Stimulated activated CD8-positive, alpha-beta memory T cell treated with anti-CD3 and anti-CD28 coated beads, Interleukin-15, amount 100 ng/mL, for 4 hours (primary cell): Measurements from ENCODE around the gene SLMAP.

ENCODE experiments used
- DNase-seq, 2 donors: peaks; one replicate each; pipeline ENCODE4 v3.0.0-alpha.2; 2020; ENCODE audit warnings: low read depth in 2 of 2

The SLMAP gene

DNA sequence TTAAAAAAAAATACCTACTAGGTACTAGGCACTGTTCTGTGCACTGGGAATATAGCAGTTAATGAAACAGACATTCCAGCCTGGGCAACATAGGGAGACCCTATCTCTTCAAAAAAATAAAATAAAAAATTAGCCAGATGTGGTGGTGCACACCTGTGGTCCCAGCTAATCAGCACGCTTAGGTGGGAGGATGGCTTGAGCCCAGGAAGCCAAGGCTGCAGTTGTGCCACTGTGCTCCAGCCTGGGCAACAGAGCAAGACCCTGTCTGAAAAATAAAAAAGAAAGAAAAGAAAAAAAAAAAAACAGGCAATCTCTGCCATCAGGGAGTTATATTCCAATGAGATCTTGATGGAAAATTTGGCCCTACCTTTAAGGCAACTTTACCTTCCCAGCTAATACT is 137.0 kb downstream of the SLMAP start:
- no peak for DNase-seq

DNA sequence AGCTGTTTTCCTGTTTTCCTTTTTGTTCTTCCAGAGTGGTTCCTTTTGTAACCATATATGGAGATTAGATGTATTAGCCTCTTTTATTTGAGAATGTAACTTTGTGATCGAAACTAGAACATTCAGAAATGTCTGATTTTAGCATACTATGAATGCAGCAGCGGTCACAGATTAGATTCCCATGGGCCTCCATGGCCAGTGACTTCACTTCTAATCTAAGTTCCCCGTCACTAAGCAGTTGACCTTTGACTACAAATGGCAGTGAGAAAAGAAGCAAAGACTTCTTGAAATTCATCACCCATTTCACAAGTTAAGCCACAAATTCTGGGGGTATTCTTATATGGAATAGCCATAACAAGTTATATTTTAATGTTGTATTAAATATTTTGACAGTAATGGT is 137.6 kb downstream of the SLMAP start:
- no peak for DNase-seq

DNA sequence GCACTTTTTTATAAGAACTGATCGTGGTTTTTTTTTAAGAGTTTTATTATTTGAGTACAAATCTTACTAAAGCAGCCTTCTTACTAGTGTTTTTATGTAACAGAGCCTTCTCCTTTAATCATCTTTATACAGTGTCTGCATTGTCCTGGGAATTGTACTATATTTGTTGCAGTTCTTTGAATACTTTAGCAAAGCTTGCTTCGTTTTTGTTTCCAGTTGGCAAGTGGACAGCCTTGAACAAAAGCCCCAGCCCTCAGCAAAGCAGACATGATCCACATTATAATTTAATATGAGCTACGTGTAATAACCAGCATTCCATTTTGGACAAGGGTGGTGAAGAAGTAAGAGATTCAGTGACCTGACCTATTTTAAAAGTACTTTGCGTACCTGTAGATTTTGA is 139.9 kb downstream of the SLMAP start:
- no peak for DNase-seq

DNA sequence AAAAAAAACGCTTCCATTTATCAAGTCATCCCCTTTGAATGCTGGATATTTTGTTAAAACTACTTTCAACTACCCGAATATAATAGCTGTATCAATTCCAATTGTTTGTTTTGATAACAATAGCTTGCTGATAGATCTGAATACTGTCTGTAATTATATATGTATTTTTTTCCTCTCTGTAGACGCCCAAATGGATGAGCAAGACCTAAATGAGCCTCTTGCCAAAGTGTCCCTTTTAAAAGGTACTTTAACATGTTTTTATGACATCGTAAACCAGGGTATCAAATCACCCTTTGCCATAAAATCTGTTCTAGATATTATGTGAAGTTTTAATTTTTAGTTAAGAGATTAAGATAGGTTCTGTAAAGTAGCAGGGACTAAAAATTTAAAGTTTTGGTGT is 140.6 kb downstream of the SLMAP start:
- DNase-seq, result no peak

DNA sequence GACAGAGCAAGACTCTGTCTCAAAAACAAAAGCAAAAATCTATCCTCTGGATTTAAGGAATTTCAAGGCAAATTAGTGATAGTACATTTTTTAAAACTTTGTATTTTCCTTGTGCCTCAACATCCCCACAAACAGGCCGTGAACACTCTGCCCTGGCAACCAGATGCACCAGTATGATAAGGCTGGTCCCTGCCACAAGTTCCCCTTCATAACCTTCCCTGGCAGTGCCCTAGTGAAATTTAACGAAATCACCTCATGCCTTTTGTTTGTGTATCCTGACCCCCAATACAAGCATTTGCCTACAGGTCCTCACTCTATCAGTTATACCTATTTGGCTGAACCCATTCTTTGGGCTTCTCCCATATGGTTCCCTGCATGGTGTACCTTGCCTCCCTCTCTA is 144.7 kb downstream of the SLMAP start:
- no peak for DNase-seq

DNA sequence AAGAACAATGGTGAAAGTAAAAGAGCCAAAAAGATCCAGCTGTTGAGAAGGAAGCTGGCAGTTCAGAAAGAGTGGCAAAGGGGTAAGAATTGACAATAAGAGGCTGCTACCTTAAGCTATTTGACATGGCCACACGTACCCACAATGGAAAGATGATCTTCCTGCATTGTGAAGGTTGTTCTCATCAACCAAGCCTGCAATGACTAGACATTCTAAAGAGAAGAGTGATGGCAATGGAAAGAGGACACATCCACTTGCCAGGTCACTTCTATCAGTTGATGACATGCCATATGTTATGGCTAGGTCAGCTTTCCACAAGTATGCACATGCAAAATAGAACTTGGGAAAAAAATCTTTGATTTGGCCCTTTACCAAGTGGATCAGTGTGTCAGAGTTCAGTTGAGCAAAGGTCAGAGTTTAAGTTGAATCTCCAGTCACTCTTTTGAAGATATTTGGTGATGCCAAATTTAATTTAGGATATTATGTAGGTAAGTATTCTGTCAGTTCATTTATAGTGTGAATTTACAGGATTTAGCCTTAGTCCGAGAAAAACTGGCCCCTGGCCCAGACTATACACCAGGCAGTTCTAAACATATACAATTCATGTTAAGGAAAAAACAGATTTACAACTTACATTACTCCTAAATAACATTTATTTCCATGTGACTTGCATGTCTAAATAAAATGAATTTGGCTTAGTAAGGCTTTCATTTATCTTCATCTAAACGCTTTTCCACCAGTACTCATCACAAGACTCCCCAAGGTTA is 147.2 kb downstream of the SLMAP start:
- no peak for DNase-seq

DNA sequence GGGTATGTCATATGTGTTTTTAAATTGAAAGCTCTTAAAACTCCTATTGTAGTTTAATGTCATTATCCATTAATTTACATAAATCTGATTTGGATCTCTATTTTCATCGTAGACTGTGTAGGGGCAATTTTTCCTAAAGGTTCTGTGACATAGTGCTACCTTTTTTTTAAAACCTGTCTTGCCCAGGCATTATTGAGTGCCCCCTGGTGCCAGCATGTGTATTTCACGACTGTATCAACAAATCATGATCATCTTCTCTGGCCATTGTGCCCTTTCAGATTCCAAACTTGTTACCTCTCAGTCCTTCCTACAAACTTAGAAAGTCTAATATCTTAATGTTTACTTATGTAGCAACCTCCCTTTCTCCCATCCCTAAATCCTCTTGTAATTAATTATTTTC is 154.9 kb downstream of the SLMAP start:
- DNase-seq, result no peak

DNA sequence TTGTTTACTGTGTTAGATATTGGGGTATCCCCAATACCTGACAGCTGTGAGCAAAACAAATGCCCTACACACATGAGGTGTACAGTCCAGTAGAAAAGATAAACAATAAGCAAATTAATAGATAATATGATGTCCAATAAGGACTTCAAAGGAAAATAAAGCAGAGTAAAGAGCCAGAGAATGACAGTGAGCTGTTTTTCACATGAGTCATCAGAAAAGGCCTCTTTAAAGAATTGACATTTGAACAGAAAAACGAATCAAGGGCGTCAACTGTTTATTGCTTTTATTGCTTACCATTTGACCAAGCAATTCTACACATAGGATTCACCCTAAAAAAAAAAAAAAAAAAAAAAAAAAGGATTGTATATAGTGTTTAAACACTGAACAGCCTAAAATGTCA is 155.5 kb downstream of the SLMAP start:
- no peak for DNase-seq

DNA sequence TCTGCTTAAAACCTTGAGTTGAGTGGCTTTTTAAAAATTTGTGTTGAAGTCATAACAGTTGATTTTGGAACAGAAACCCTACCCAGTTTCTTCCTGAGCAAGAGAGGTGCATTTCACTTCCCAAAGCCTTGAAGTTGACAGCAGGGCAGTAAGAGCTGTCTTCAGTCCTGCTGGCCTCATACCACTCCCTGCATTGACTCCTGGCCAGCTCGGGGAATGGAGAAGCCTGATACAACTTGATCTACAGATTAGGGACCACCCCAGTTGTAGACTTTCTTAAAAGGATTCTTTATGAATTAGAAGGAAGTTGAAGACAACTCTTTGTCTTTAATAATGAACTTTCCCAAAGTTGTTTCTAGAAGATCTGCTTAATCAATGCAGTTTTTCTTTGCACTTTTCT is 161.5 kb downstream of the SLMAP start:
- no peak for DNase-seq

DNA sequence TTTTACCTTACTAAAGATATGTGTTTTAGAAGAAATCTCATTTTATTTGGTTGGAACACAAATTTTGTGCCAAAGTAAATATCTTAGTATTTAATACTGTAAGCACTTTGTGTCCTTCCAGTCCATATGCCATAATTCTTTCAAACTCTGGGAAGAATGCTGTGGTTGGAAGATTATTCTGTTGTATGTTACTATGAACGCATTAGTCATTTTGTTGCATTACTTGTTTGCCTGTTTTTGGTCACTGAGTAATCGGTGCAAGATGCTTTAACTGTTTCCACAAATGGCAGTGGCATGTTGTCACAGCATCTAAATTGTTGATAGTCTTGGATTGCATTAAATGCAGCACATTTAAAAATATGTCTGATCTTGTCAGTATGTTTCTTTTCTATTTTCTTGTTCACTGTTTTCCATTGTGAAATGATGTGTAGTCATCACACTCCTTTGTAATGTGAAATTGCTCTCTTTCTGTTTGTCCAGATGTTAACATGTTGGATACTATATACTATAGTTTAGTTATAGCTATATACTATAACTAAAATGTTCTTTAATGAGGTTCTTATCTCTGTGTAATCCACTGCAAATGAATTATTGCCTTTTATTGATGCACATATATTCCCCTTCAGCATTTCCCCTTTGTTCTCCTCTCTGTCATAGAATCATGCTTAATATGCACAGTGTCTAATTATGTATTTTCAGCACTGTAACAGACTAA is 162.2 kb downstream of the SLMAP start:
- no peak for DNase-seq

DNA sequence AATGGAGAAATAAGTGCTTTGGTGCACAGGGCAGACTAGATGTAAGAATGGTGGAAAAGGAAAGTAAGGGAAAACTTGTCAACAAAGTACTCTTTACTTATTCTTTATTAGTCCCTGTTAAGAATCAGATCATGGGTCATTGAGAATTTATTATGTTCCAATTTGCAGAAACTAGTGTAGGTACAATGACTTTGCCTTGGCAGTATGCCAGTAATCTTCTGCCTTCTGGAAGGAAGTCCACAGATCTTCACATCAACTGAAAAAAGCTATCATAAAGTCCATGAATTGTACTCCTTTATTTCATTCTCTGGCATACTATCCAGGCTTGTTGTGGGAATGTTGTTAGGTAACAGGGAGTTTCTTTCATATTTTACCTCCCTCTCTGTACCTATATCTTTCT is 163.9 kb downstream of the SLMAP start:
- no peak for DNase-seq

DNA sequence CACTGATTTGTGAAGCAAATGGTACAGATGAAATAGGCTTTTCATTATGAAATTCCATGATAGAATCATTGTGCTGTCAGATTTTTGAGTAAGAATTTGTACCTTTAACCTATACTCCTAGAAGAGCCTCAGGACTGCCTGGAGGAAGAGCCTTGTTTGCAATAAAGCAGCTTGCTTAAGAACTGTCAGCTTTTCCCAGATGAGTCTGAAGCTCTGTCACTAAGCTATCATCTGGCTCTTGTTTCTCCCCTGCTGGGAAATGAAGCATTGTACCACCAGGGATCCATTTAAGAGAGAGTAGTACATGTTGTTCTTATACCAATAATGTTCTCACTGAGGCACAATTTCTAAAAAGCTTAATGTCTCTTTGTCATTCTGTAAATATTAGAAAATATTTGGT is 167.0 kb downstream of the SLMAP start:
- DNase-seq, result no peak

DNA sequence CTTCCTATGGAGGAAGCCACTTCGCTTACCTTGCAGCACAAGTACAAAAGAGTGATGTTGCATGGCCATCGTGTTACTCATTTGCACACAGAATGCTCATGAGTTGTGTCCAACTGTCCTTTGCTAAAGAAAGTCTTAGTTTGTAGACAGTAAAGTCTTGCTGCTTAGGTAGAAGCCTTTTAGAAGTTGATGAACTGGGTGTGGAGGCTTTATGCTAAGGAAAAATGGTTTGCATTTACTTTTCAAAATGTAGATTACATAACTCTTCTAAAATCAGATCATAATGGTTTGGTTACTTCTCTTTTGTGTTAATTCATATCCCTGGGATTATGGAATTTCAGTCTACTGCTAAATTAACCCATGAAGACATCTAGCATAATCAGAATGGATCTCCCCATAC is 167.6 kb downstream of the SLMAP start:
- no peak for DNase-seq

DNA sequence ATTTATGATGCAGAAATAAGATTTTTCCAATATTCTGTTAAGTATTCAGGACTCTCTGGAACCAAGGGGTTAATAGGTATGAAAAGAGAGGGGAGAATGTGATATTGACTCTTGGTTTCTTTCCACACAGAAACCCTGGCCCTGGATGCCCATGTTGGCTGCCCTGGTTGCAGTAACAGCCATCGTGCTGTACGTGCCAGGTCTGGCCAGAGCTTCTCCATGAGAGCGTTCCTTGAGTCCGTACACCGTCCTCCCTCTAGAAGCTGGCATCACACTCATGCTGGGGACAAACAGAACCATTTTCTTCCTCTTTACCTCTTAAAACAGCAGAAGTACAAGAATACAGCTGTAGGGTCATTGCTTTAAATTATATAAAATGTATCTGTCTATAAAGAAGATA is 171.1 kb downstream of the SLMAP start:
- DNase-seq, result no peak

DNA sequence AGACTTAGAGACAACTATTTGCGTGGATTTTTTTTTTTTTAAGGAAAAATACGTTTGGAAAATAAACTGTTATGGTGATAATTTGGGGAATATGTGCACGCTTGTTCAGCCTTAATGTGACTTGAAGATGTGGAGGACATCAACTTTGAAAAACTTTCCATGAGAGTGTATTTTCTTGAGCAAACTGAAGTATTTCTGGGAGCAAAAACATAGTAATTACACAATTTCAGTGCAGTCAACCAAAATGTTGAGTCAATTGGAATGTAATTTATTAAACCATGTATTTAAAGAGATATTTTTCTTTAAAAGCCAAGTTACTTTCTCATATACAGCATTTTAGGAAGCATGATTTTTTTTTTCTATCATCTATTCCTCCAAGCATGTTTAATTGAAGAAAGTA is 171.8 kb downstream of the SLMAP start:
- no peak for DNase-seq

DNA sequence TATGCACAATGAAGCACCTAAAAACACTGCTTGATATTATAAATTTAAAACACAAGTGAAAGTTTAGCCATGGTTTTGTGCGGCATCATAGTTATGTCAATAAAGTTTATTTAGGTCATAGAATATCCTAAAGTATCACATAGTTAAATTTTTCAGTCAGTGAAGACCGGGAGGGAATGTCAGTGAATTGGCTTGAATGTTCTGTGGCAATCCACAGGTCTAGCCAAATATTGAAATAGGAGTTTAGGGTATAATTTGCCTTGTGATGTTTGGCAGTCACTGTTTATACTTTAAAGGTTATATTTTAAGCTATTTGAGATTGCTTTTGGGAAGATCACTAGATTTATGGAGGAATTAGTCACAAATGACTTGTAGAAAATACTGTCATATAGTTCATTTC is 172.4 kb downstream of the SLMAP start:
- no peak for DNase-seq

DNA sequence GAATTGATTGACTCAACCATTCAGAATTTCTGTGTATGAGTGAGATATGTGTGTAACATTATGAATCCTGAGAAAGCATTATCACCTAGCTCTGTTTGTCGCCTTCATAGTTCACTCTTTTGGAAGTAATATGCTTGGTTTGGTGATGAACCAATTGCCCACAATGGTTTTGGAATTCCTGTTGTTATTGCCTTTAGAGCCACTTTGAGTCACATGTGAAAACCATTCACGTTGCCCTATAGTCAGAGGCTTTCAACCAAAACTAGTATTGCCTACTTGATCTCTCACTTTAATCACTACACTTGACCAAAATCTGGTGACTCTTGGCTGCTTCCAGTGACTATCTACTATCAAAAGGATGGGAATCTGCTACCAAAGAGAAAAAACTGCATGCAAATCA is 173.9 kb downstream of the SLMAP start:
- no peak for DNase-seq

DNA sequence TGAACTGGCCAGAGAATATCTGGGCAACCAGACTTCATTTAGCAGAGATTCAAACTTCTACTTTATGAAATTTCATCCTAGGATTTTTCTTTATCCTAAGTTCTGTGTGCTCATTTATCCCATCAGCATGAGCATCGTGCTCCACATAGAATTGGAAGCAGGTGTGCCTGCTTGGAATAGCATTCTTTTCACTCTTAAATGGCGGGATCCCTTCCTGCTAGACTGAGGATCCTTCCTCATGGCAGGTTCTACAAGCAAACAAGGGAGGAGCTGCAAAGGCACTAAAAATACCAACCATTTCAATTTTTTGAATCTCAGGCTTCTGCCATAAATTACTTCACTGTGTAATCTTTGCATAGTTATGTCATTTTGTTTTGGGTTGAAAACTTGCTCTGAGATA is 177.5 kb downstream of the SLMAP start:
- DNase-seq, result no peak

DNA sequence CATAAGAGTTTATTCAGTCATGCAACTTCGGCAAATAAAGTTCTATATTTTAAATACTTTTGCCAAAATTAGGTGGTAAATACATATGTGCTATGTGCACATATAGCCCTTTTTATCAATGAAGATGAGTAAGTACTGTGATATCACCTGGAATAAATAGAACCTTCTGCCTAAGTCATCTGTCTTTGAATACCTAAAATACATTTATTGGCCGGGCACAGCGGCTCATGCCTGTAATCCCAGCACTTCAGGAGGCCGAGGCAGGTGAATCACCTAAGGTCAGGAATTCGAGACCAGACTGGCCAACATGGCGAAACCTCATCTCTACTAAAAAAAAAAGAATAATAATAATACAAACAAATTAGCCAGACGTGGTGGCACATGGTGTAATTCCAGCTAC is 178.3 kb downstream of the SLMAP start:
- no peak for DNase-seq

DNA sequence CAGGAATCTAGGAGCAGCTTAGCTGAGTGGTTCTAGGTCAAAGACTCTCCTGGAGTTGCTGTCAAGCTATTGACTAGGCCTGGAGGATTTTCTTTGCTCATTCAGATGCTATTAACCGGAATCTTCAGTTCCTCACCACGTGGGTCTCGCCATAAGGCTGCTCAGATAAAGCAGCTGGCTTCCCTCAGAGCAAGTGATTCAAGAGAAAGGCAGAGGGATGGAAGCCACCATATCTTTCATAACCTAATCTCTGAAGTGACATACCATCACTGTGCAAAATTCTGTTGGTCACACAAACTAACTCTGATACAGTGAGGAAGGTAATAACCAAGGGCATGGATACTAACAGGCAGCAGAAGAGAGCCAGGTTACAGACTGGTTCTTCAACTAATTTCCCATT is 179.4 kb downstream of the SLMAP start:
- no peak for DNase-seq

DNA sequence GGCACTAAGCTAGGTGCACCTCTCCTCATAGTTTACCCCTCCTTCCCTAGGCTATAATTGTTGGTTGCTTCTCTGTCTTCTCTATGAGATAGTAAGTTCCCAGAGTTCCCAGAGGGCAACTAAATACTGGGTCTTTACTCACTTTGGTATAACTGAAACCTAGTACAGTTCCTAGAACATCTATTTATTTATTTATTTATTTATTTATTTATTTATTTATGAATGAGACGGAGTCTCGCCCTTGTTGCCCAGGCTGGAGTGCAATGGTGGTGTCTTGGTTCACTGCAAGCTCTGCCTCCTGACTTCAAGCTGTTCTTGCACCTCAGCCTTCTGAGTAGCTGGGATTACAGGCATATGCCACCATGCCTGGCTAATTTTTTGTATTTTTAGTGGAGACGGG is 181.0 kb downstream of the SLMAP start:
- no peak for DNase-seq

DNA sequence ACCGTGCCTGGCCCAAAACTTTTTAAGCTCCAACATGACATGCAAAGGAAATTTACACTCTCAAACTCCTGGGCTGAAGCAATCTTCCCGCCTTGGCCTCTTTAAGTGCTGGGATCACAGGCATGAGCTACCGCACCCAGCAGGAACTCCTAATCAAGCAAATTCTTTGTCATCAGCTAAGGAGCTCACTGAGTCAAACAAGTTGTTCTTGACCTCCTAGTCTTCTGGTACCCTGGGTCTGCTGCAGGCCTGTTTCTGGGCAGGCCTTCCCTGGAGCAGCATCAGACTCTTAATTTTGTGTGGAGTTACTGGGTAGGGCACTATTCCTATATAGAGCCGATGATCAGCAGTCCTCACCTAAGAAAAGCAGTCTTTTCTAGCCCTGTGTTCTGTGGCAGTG is 183.7 kb downstream of the SLMAP start:
- DNase-seq, result no peak

DNA sequence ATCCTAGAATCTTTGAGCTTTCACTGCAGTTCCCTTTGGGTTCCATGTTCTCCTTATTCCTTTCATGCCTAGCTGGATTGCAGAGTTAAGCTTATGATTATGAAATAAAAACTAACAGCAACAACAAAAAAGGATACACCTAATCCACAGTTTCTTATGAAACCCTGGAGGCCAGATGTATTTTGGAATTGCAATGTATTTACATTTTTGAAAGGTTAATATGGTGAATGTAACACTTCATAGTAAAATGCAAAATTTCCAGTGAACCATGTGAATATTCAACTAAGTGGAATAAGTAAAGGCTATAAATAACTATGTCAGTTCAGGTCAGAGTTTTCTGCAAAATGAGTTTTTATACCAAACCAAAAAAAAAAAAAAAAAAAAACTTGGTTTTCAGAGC is 186.3 kb downstream of the SLMAP start:
- no peak for DNase-seq

DNA sequence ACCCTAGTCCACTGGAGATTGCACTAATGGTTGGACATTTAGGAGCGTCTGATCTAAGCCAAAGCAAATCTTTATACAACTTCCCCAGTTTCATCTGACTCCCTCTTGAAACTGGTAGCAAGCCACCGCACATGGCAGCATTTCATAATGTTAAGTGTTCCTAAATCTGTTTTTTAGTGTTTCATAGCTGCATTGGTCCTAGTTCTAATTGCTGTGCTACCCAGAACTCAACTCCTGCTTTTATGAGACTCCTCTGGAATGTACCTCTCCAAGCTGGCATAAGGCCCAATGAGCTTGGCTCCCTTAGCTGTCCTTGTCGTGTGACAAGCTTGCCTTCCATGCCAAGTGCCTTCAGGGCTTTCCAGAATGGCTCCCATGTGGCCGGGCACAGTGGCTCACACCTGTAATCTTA is 186.8 kb downstream of the SLMAP start:
- DNase-seq, result no peak
